NOMO-1 treated with dmso at 0.1 percent for 144 hours (cell line): Measurements from ENCODE around the gene MSANTD3.
A peak's percentile ranks its signal among the peaks of the same experiment; 100 is the strongest.
"Not testable (repeated sequence)": the region's sequence is repeated elsewhere in the genome, so short reads cannot be mapped to it uniquely, and the experiment has no call there.

Experiments
- DNase-seq: peaks from one replicate; lab custom pipeline; 2025; ENCODE audit not compliant: unreplicated experiment; lab: John Stamatoyannopoulos, UW

MSANTD3 gene

GRCh38 chr9:100426530-100427365, at the start of gene MSANTD3:
Gene MSANTD3 (plus strand): TSS chr9:100427143. CDS start chr9:100441939, 14,796 bp downstream.
- peak; percentile 56 for DNase-seq

- DNase-seq: no peak
Measured at GRCh38 chr9:100379862-100380261, 47.1 kb upstream of the MSANTD3 start.

- not testable (repeated sequence) for DNase-seq
Measured at GRCh38 chr9:100392989-100393388, 34.0 kb upstream of the MSANTD3 start.

GRCh38 chr9:100394032-100394695, 32.8 kb upstream of the MSANTD3 start:
- DNase-seq: no peak

- no peak for DNase-seq
Measured at GRCh38 chr9:100394816-100395215, 32.1 kb upstream of the MSANTD3 start.

- DNase-seq: no peak
Measured at GRCh38 chr9:100396769-100397168, 30.2 kb upstream of the MSANTD3 start.

- DNase-seq: no peak
Measured at GRCh38 chr9:100397529-100398266, 29.2 kb upstream of the MSANTD3 start.

- no peak for DNase-seq
Measured at GRCh38 chr9:100401042-100401441, 25.9 kb upstream of the MSANTD3 start.

- DNase-seq: no peak
Measured at GRCh38 chr9:100406962-100407361, 20.0 kb upstream of the MSANTD3 start.

GRCh38 chr9:100408546-100409175, 18.3 kb upstream of the MSANTD3 start:
- DNase-seq: no peak

- DNase-seq: no peak
Measured at GRCh38 chr9:100409176-100409556, 17.8 kb upstream of the MSANTD3 start.

- DNase-seq: peak; percentile 70
Measured at GRCh38 chr9:100411472-100412283, 15.3 kb upstream of the MSANTD3 start.

GRCh38 chr9:100413839-100414420, 13.0 kb upstream of the MSANTD3 start:
- DNase-seq: no peak

GRCh38 chr9:100417815-100418214, 9.1 kb upstream of the MSANTD3 start:
- no peak for DNase-seq

GRCh38 chr9:100419166-100419565, 7.8 kb upstream of the MSANTD3 start:
- DNase-seq: no peak

- DNase-seq: not testable (repeated sequence)
Measured at GRCh38 chr9:100421116-100421515, 5.8 kb upstream of the MSANTD3 start.

- no peak for DNase-seq
Measured at GRCh38 chr9:100425758-100426157, 1.2 kb upstream of the MSANTD3 start.

GRCh38 chr9:100426189-100426529, 784 bp upstream of the MSANTD3 start:
- no peak for DNase-seq

GRCh38 chr9:100427366-100428263, 672 bp downstream of the MSANTD3 start:
- no peak for DNase-seq
